ENCODE measurements around the gene GFI1B.

DNA sequence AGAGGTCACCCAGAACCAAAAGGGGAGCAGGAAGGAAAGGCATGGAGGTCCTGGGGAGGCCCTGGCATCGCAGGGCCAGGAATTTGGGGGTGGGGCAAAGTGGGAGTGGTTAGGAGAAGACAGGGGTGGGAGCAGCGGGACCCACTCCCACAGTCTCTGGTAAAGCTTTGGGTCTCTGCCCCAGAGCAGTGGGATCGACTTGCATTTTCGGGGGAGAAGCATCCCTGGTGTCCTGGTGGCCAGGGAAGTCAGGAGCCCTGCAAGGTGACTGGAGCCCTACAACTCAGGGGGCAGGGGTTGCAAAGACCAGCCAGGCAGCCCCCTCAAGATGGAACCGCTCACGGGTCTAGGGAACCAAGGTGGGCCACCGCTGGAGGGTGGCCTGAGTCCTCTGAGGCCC lies 29.9 kb downstream of the GFI1B start:
- TF ChIP-seq YY1 (IDR thresholded peaks at IDR 0.05; ENCODE audit: insufficient read depth, insufficient read length): no peak
- TF ChIP-seq ZNF274 (IDR thresholded peaks at IDR 0.05; ENCODE audit: low read depth, low read length): no peak

All from NT2/D1 (cell line).